HEK293 (cell line): Measurements from ENCODE around the gene GALNT2.

ENCODE experiments used
- CTCF ChIA-PET: fragments of 350-600 bp; formaldehyde crosslinking; extraction: SDS; loops from one replicate; lab custom pipeline; 2021; ENCODE audit warnings: antibody characterized with exemption; lab: Yijun Ruan, JAX
- POLR2A ChIA-PET: fragments of 300-600 bp; formaldehyde crosslinking; extraction: SDS; loops from one replicate; lab custom pipeline; 2020; ENCODE audit warnings: antibody characterized with exemption, inconsistent platforms; lab: Yijun Ruan, JAX
- H3K27ac ChIP-seq: fragments of 200-500 bp; sonication (Bioruptor generic); 2 replicates; pipeline ENCODE4 v1.5.1; 2014; ENCODE audit warnings: low read depth, low read length, control low read depth, inconsistent platforms; ENCODE audit errors: extremely low read depth
- H3K36me3 ChIP-seq, 2 experiments: fragments of 200-500 bp in 1 of 2; sonication (Bioruptor generic) in 1 of 2; 1 replicate in 1 of 2; 2 replicates in 1 of 2; pipeline ENCODE4 v1.5.1; 2014 to 2017; ENCODE audit warnings: inconsistent platforms in 2 of 2, low read length in 2 of 2; ENCODE audit not compliant: control insufficient read depth in 2 of 2, insufficient read depth in 1 of 2
- H3K4me1 ChIP-seq: fragments of 200-500 bp; sonication (Bioruptor generic); 2 replicates; pipeline ENCODE4 v1.5.1; 2014; ENCODE audit warnings: mild to moderate bottlenecking, low read length, inconsistent platforms; ENCODE audit not compliant: control insufficient read depth, insufficient read depth
- H3K4me3 ChIP-seq: 2 replicates; pipeline ENCODE4 v1.5.1; 2011; ENCODE audit warnings: low read depth, mild to moderate bottlenecking, control low read depth, low read length, moderate library complexity
- H3K9me3 ChIP-seq: fragments of 200-500 bp; sonication (Bioruptor generic); 2 replicates; pipeline ENCODE4 v1.5.1; 2014; ENCODE audit warnings: low read depth, low read length, inconsistent platforms; ENCODE audit not compliant: control insufficient read depth, insufficient read depth
- GLIS1 ChIP-seq: fragments of 450-650 bp; formaldehyde crosslinking; IDR thresholded peaks from 2 replicates; pipeline ENCODE4 v1.5.1; 2016; ENCODE audit warnings: missing biosample characterization, missing genetic modification characterization
- KLF9 ChIP-seq: fragments of 450-650 bp; formaldehyde crosslinking; IDR thresholded peaks from 2 replicates; pipeline ENCODE4 v1.5.1; 2016; ENCODE audit warnings: missing biosample characterization, missing genetic modification characterization, low read depth
- SCRT2 ChIP-seq: fragments of 450-650 bp; formaldehyde crosslinking; IDR thresholded peaks from 2 replicates; pipeline ENCODE4 v1.5.1; 2016; ENCODE audit warnings: missing biosample characterization, missing genetic modification characterization
- SP7 ChIP-seq: fragments of 450-650 bp; formaldehyde crosslinking; IDR thresholded peaks from 2 replicates; pipeline ENCODE4 v1.5.1; 2016; ENCODE audit warnings: missing biosample characterization, missing genetic modification characterization
- ZBTB48 ChIP-seq: fragments of 450-650 bp; formaldehyde crosslinking; IDR thresholded peaks from 2 replicates; pipeline ENCODE4 v1.5.1; 2016; ENCODE audit warnings: missing biosample characterization, missing genetic modification characterization
- ZNF121 ChIP-seq: fragments of 450-650 bp; formaldehyde crosslinking; IDR thresholded peaks from 2 replicates; pipeline ENCODE4 v1.5.1; 2016; ENCODE audit warnings: missing biosample characterization, missing genetic modification characterization
- ZNF133 ChIP-seq: fragments of 450-650 bp; formaldehyde crosslinking; IDR thresholded peaks from 2 replicates; pipeline ENCODE4 v1.5.1; 2016; ENCODE audit warnings: missing biosample characterization, missing genetic modification characterization
- ZNF248 ChIP-seq: fragments of 450-650 bp; formaldehyde crosslinking; IDR thresholded peaks from 2 replicates; pipeline ENCODE4 v1.5.1; 2017; ENCODE audit warnings: missing biosample characterization, missing genetic modification characterization
- ZNF596 ChIP-seq: fragments of 450-650 bp; IDR thresholded peaks from 2 replicates; pipeline ENCODE4 v1.5.0; 2018; ENCODE audit warnings: missing biosample characterization, mild to moderate bottlenecking, missing genetic modification characterization, moderate library complexity
- ZNF629 ChIP-seq: fragments of 450-650 bp; formaldehyde crosslinking; IDR thresholded peaks from 2 replicates; pipeline ENCODE4 v1.5.1; 2017; ENCODE audit warnings: missing biosample characterization, missing genetic modification characterization
- ZNF654 ChIP-seq: fragments of 450-650 bp; formaldehyde crosslinking; IDR thresholded peaks from 2 replicates; pipeline ENCODE4 v1.5.1; 2016; ENCODE audit warnings: low read depth, missing biosample characterization, missing genetic modification characterization
- ZNF791 ChIP-seq: fragments of 450-650 bp; formaldehyde crosslinking; IDR thresholded peaks from 2 replicates; pipeline ENCODE4 v1.5.1; 2016; ENCODE audit warnings: missing biosample characterization, missing genetic modification characterization
- TF ChIP-seq, protein P1 (sequence below): fragments of 450-650 bp; formaldehyde crosslinking; conservative IDR thresholded peaks from 2 replicates; pipeline ENCODE4 v1.5.1; 2016; ENCODE audit warnings: low read depth, missing biosample characterization, missing genetic modification characterization
- TF ChIP-seq, protein P2 (sequence below): IDR thresholded peaks from 2 replicates; pipeline ENCODE4 v1.6.1; 2011; ENCODE audit warnings: mild to moderate bottlenecking, low read depth, low read length, borderline replicate concordance
- TF ChIP-seq, protein P3 (sequence below): fragments of 450-650 bp; formaldehyde crosslinking; IDR thresholded peaks from 2 replicates; pipeline ENCODE4 v1.5.1; 2016; ENCODE audit warnings: missing biosample characterization, missing genetic modification characterization, borderline replicate concordance
- TF ChIP-seq, protein P4 (sequence below): fragments of 450-650 bp; formaldehyde crosslinking; IDR thresholded peaks from 2 replicates; pipeline ENCODE4 v1.5.1; 2017; ENCODE audit warnings: missing biosample characterization, mild to moderate bottlenecking, missing genetic modification characterization, moderate library complexity

Gene GALNT2

DNA sequence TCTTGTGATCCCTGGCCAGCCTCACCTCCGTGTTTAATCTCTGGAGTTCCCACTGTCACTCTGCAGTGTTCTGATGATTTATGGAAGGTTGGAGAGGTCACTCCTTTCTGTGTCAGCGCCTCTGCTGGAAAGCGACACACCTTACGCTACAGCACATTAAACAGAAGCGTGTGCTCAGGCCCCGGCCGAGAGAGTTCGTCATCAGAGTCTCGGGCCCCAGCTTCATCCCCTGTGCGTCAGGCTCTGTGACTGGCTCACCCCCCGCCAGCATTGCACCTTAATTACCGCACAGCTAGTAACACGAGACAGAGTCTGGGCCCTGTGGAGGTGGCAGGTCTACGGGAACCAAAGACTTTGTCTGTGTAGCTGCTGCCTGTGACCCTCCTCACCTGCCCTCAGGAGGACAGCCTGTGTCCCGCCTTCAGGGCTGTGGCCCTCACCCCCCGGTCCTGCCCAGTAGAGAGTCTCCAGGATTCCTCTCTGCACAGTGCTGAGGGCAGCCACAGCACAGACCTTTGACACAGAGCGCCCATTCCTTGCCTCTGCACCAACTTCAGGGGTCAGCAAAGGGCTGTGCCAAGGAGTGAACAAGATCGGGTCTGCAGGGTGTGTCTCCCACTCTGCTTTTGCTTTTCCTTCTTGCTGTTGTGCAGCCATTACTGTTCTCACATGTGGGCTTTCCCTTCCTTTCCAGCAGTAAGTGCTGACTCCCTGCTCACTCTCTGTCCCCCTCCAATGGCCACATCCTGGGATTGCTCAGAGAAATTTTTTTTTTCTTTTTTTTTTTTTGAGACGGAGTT, 201.5 kb downstream of the GALNT2 start (continued):
- TF ChIP-seq, protein P1, sequence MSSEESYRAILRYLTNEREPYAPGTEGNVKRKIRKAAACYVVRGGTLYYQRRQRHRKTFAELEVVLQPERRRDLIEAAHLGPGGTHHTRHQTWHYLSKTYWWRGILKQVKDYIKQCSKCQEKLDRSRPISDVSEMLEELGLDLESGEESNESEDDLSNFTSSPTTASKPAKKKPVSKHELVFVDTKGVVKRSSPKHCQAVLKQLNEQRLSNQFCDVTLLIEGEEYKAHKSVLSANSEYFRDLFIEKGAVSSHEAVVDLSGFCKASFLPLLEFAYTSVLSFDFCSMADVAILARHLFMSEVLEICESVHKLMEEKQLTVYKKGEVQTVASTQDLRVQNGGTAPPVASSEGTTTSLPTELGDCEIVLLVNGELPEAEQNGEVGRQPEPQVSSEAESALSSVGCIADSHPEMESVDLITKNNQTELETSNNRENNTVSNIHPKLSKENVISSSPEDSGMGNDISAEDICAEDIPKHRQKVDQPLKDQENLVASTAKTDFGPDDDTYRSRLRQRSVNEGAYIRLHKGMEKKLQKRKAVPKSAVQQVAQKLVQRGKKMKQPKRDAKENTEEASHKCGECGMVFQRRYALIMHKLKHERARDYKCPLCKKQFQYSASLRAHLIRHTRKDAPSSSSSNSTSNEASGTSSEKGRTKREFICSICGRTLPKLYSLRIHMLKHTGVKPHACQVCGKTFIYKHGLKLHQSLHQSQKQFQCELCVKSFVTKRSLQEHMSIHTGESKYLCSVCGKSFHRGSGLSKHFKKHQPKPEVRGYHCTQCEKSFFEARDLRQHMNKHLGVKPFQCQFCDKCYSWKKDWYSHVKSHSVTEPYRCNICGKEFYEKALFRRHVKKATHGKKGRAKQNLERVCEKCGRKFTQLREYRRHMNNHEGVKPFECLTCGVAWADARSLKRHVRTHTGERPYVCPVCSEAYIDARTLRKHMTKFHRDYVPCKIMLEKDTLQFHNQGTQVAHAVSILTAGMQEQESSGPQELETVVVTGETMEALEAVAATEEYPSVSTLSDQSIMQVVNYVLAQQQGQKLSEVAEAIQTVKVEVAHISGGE (tag by site-specific recombination), result no peak
- TF ChIP-seq KLF9 (tag by site-specific recombination), result no peak
- peak; percentile 87 for TF ChIP-seq SP7 (tag by site-specific recombination)
- no peak; the same call in none of the 2 replicates for TF ChIP-seq ZNF654 (tag by site-specific recombination)
- TF ChIP-seq, protein P2, sequence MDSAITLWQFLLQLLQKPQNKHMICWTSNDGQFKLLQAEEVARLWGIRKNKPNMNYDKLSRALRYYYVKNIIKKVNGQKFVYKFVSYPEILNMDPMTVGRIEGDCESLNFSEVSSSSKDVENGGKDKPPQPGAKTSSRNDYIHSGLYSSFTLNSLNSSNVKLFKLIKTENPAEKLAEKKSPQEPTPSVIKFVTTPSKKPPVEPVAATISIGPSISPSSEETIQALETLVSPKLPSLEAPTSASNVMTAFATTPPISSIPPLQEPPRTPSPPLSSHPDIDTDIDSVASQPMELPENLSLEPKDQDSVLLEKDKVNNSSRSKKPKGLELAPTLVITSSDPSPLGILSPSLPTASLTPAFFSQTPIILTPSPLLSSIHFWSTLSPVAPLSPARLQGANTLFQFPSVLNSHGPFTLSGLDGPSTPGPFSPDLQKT, result no peak
- no peak for TF ChIP-seq ZNF248
- TF ChIP-seq, protein P3, sequence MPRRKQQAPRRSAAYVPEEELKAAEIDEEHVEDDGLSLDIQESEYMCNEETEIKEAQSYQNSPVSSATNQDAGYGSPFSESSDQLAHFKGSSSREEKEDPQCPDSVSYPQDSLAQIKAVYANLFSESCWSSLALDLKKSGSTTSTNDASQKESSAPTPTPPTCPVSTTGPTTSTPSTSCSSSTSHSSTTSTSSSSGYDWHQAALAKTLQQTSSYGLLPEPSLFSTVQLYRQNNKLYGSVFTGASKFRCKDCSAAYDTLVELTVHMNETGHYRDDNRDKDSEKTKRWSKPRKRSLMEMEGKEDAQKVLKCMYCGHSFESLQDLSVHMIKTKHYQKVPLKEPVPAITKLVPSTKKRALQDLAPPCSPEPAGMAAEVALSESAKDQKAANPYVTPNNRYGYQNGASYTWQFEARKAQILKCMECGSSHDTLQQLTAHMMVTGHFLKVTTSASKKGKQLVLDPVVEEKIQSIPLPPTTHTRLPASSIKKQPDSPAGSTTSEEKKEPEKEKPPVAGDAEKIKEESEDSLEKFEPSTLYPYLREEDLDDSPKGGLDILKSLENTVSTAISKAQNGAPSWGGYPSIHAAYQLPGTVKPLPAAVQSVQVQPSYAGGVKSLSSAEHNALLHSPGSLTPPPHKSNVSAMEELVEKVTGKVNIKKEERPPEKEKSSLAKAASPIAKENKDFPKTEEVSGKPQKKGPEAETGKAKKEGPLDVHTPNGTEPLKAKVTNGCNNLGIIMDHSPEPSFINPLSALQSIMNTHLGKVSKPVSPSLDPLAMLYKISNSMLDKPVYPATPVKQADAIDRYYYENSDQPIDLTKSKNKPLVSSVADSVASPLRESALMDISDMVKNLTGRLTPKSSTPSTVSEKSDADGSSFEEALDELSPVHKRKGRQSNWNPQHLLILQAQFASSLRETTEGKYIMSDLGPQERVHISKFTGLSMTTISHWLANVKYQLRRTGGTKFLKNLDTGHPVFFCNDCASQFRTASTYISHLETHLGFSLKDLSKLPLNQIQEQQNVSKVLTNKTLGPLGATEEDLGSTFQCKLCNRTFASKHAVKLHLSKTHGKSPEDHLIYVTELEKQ (tag by site-specific recombination), result peak; percentile 22; the same call in 1 of the 2 replicates
- TF ChIP-seq SCRT2, result no peak
- peak; percentile 85 for TF ChIP-seq GLIS1
- TF ChIP-seq ZNF133 (tag by site-specific recombination), result no peak
- no peak for TF ChIP-seq ZNF791 (tag by site-specific recombination)
- TF ChIP-seq ZNF596, result no peak
- no peak for TF ChIP-seq ZNF629 (tag by site-specific recombination)
- TF ChIP-seq ZBTB48 (tag by site-specific recombination), result no peak

DNA sequence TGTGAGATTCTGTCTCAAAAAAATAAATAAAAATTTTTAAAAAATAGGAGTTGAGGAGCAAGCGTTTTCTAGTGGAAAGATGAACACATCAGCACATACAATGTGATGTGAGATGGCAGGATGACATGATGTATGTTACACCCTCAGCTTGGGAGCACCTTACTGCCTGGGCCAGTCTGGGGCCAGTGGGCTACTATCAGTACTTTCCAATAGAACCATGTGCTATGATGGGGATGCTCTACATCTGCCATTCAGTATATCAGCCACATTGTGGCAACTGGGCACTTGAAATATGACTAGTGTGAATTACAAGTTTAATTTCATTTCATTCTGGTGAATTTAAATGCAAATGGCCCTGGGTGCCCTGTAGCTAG, 203.1 kb downstream of the GALNT2 start:
- ChIA-PET POLR2A (no interaction called here), CTCF (interaction anchor here (0.6 to 1.2 kb wide), 9 partner anchors 19 to 755 kb away, joined by 3 to 4 read pairs (median 3); no protein-coding TSS in a partner anchor)
- no peak overlapping the region for H3K4me3 ChIP-seq
- peak; percentile 98 for TF ChIP-seq ZNF121
- TF ChIP-seq, protein P4, sequence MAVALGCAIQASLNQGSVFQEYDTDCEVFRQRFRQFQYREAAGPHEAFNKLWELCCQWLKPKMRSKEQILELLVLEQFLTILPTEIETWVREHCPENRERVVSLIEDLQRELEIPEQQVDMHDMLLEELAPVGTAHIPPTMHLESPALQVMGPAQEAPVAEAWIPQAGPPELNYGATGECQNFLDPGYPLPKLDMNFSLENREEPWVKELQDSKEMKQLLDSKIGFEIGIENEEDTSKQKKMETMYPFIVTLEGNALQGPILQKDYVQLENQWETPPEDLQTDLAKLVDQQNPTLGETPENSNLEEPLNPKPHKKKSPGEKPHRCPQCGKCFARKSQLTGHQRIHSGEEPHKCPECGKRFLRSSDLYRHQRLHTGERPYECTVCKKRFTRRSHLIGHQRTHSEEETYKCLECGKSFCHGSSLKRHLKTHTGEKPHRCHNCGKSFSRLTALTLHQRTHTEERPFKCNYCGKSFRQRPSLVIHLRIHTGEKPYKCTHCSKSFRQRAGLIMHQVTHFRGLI (tag by site-specific recombination), result no peak
- TF ChIP-seq, all 188 proteins: peak for 1
- H3K9me3 ChIP-seq, result no peaks in the 10 kb centered on the region
- H3K36me3 ChIP-seq, result peaks cover 5 to 15% of the 10 kb centered on the region in 2 experiments
- H3K27ac ChIP-seq, result peak overlapping the region; percentile 45; the same call in 1 of the 2 replicates
- peaks cover 12% of the 10 kb centered on the region for H3K4me1 ChIP-seq
